ENCODE data around the gene JAM3. TPM values are rescaled to one million over a fixed set of nuclear protein-coding genes. Genes with fewer than 3 reads are reported as not detected.

The JAM3 gene
- total RNA-seq, 1 donor, result 61.6 TPM

DNA sequence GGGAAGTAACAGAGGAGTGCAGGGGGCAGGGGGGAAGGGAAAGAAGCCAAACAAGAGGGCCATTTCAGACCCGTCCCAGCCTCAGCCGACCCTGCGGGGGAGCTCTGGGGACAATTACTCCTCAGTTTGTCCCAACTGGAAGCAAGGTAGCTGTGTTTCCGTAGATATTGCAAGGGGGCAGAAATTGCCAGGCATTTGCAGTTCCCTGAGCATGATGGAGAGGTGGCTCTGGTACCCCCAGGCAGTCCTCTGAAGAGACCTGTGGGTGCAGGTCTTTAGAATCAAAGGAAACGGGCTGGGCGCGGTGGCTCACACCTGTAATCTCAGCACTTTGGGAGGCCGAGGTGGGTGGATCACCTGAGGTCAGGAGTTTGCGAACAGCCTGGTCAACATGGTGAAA lies 13.8 kb upstream of the JAM3 start:
- no peak for DNase-seq (ENCODE audit: low read depth)
- TF ChIP-seq, protein P1, sequence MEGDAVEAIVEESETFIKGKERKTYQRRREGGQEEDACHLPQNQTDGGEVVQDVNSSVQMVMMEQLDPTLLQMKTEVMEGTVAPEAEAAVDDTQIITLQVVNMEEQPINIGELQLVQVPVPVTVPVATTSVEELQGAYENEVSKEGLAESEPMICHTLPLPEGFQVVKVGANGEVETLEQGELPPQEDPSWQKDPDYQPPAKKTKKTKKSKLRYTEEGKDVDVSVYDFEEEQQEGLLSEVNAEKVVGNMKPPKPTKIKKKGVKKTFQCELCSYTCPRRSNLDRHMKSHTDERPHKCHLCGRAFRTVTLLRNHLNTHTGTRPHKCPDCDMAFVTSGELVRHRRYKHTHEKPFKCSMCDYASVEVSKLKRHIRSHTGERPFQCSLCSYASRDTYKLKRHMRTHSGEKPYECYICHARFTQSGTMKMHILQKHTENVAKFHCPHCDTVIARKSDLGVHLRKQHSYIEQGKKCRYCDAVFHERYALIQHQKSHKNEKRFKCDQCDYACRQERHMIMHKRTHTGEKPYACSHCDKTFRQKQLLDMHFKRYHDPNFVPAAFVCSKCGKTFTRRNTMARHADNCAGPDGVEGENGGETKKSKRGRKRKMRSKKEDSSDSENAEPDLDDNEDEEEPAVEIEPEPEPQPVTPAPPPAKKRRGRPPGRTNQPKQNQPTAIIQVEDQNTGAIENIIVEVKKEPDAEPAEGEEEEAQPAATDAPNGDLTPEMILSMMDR (IDR thresholded peaks at IDR 0.05; ENCODE audit: insufficient read depth, low read length), result no peak

DNA sequence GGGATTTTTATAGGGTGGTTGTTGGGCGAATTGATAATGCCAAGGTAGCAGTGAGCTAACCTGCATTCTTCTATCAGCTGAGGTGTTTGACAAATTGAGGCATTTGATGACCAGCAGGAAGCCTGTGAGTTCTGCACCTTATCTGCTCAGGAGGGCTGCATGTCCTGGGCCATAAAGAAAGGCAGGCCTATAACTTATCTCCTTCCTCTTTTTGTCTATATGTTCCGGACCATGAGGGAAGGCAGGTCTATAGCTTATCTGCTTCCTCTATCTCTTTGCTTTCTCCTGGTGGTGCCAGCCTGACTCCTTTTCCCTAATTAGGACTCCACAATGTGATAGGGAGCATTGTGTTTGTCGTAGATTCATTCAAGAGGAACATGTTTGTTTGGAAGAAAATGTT lies 8.6 kb upstream of the JAM3 start:
- H3K4me3 ChIP-seq (ENCODE audit: low read depth, low read length), result no peak overlapping the region
- TF ChIP-seq, protein P1 (IDR thresholded peaks at IDR 0.05; ENCODE audit: insufficient read depth, low read length), result no peak
- DNase-seq (ENCODE audit: low read depth), result no peak

More for the DNA sequence above, 13.8 kb upstream of the JAM3 start:
- no peak overlapping the region for H3K4me3 ChIP-seq (ENCODE audit: low read depth, low read length)

DNA sequence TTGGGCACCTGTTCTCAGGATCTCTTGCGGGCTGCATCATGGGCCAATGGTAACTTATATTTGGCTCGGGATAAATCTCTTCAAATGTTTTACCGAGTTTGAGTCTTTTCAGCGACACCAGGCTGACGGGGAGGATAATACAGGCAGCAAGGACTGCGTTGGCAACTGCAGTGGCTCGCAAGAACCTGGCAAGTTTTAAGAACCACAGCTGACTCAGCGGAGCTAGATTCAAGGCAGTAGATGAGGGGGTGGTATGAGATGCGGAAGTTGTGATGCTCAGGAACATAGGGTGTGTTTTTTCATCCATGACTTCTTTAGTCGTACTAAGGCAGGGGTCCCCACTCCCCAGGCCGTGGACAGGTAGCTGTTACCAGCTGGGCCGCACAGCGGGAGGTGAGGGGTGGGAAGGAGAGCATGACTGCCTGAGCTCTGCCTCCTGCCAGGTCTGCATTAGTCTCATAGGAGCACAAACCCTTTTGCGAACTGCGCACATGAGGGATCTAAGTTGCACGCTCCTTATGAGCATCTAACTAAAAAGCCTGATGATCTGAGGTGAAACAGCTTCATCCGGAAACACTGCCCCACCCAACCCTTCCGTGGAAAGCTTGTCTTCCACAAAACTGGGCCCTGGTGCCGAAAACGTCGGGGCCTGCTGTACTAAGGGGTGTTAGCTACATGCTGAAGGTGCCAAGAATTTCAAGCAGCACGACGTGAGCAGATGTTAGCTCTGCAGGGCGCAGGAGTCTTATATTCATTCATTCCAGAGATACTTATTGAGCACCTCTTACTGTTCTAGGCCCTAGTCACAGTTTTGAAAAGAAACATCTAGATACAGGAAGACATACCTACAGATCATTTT lies 6.4 kb upstream of the JAM3 start:
- DNase-seq (ENCODE audit: low read depth), result no peak
- TF ChIP-seq, protein P1 (IDR thresholded peaks at IDR 0.05; ENCODE audit: insufficient read depth, low read length), result no peak
- no peak overlapping the region for H3K4me3 ChIP-seq (ENCODE audit: low read depth, low read length)

DNA sequence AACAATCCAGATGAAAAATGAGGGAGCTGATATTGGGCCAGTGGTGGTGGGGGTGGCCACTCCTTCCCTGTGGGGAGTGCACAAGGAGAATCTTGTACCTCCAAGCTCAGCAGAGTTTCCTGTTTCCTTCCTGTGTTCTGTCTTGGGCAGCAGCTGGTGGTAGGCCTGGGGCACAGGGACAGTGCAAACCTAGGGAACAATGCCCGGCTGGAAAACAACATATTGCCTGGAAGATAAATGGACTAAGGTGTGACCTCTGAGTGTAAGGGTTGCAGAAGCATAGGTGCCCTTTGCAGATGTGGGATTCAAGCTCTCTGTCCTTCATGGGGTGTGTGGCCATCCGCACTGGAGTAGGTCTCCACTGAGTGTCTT lies 5.8 kb upstream of the JAM3 start:
- H3K4me3 ChIP-seq (ENCODE audit: low read depth, low read length), result no peak overlapping the region
- DNase-seq (ENCODE audit: low read depth), result no peak
- TF ChIP-seq, protein P1 (IDR thresholded peaks at IDR 0.05; ENCODE audit: insufficient read depth, low read length), result no peak

DNA sequence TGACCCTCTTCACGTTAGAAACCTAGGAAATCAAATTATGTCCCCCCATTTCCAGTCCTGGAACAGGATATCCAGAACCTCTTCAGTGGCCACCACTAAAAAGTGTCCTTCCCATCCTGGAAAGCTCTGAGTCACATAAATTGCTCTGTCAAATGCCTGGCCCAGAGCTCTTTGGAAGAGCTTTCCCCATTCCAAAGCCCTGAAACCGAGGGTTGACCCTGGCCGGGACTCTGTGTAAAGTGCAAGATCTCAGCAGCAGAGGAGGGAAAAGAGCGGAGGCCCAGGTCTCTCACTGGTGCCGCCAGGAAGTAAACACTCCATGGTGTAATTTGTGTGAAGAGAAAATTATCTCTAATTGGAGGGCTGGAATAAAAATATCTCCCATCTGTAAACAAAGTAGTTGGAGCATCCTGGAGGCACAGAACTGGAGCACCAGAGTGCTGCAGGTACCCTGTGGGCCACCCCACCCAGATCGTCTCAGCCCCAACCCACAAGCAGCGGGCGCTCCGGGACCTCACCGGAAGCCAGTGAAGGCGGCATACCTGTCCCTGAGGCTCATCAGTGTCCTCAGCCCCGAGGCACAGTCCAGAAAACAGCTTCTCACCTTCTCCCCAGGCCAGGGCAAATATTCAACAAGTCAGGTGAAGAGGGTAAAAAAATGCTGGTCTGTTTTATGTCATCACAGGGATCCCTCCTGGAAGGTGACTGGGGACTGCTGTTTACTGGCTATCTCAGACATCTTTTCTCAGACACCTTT lies 4.7 kb upstream of the JAM3 start:
- H3K4me3 ChIP-seq (ENCODE audit: low read depth, low read length), result no peak overlapping the region
- TF ChIP-seq, protein P1 (IDR thresholded peaks at IDR 0.05; ENCODE audit: insufficient read depth, low read length), result no peak
- DNase-seq (ENCODE audit: low read depth), result no peak

DNA sequence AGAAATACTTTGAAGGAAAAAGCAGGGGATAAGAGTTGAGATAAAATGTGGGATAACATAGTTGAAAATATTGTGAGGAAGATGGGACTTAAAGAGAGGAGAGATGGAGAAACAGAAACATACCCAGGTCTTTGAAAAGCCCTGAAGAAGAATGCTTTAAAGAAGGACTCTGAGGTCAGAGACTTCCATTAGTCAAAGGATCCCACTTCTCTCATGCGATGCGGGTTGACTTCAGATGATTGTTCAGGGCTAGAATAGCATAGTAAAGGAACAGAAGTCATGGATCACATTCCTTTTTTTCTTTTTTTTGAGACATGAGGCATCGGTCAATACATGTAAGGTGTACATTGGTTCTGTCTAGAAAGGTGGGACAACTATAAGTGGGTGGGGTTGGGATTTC lies 3.5 kb upstream of the JAM3 start:
- no peak for DNase-seq (ENCODE audit: low read depth)
- TF ChIP-seq, protein P1 (IDR thresholded peaks at IDR 0.05; ENCODE audit: insufficient read depth, low read length), result no peak
- H3K4me3 ChIP-seq (ENCODE audit: low read depth, low read length), result no peak overlapping the region

Measured in fibroblast of the aortic adventitia (primary cell).